Activated CD8-positive, alpha-beta memory T cell treated with anti-CD3 and anti-CD28 coated beads, Interleukin-2, amount 50 U/mL, for 48 hours (primary cell): ENCODE data around the gene KAZN.
"Not testable (repeated sequence)": the region's sequence is repeated elsewhere in the genome, so short reads cannot be mapped to it uniquely, and the experiment has no call there.

Experiments used
- DNase-seq: peaks from one replicate; pipeline ENCODE4 v3.0.0-alpha.2; 2020

KAZN gene

GRCh38 chr1:14946684-14947238, 348.3 kb downstream of the KAZN start:
- no peak for DNase-seq

GRCh38 chr1:14947421-14947820, 348.9 kb downstream of the KAZN start:
- DNase-seq: no peak

GRCh38 chr1:14948112-14948652, 349.7 kb downstream of the KAZN start:
- DNase-seq: no peak

GRCh38 chr1:14949270-14949835, 350.9 kb downstream of the KAZN start:
- no peak for DNase-seq

- DNase-seq: no peak
Observed at GRCh38 chr1:14949836-14950713, 351.6 kb downstream of the KAZN start.

GRCh38 chr1:14951766-14952165, 353.3 kb downstream of the KAZN start:
- DNase-seq: no peak

GRCh38 chr1:14952626-14953314, 354.3 kb downstream of the KAZN start:
- no peak for DNase-seq

- DNase-seq: no peak
Observed at GRCh38 chr1:14954210-14954609, 355.7 kb downstream of the KAZN start.

GRCh38 chr1:14954930-14955329, 356.4 kb downstream of the KAZN start:
- DNase-seq: no peak

- no peak for DNase-seq
Observed at GRCh38 chr1:14955402-14955801, 356.9 kb downstream of the KAZN start.

GRCh38 chr1:14955976-14956375, 357.5 kb downstream of the KAZN start:
- DNase-seq: no peak

GRCh38 chr1:14956579-14957195, 358.2 kb downstream of the KAZN start:
- DNase-seq: no peak

GRCh38 chr1:14957375-14958098, 359.1 kb downstream of the KAZN start:
- no peak for DNase-seq

- DNase-seq: no peak
Observed at GRCh38 chr1:14958249-14959058, 360.0 kb downstream of the KAZN start.

- no peak for DNase-seq
Observed at GRCh38 chr1:14959059-14959694, 360.7 kb downstream of the KAZN start.

- DNase-seq: no peak
Observed at GRCh38 chr1:14961661-14962267, 363.3 kb downstream of the KAZN start.

GRCh38 chr1:14962407-14962806, 363.9 kb downstream of the KAZN start:
- DNase-seq: no peak

GRCh38 chr1:14963791-14964710, 365.6 kb downstream of the KAZN start:
- DNase-seq: not testable (repeated sequence)

GRCh38 chr1:14964711-14965055, 366.2 kb downstream of the KAZN start:
- no peak for DNase-seq
